Dermis blood vessel endothelial cell (primary cell): ENCODE results near the gene SLC4A5. TPM values are rescaled to one million over a fixed set of nuclear protein-coding genes. Genes with fewer than 3 reads are reported as not detected.
"Not testable (repeated sequence)": the region's sequence is repeated elsewhere in the genome, so short reads cannot be mapped to it uniquely, and the experiment has no call there.

Source experiments
- DNase-seq: peaks from one replicate; pipeline ENCODE4 v3.0.0; 2010
- total RNA-seq: library from RNA; depleted of rRNA; stranded (reverse); fragments of >200 nt; gene quantifications from 2 replicates; pipeline ENCODE4 v1.2.3, GENCODE V29; 2014

Gene SLC4A5
- total RNA-seq, 1 donor from 2014 or later = not detected

GRCh38 chr2:74227646-74228045 lies 115.6 kb downstream of the SLC4A5 start:
- DNase-seq = no peak

- DNase-seq = no peak
Measured at GRCh38 chr2:74226648-74227213, 116.5 kb downstream of the SLC4A5 start.

GRCh38 chr2:74225698-74226459 lies 117.3 kb downstream of the SLC4A5 start:
- no peak for DNase-seq

- no peak for DNase-seq
Measured at GRCh38 chr2:74223941-74224770, 119.1 kb downstream of the SLC4A5 start.

- DNase-seq = no peak
Measured at GRCh38 chr2:74222300-74222650, 120.9 kb downstream of the SLC4A5 start.

- DNase-seq = no peak
Measured at GRCh38 chr2:74221604-74222299, 121.5 kb downstream of the SLC4A5 start.

GRCh38 chr2:74221091-74221490 lies 122.1 kb downstream of the SLC4A5 start:
- no peak for DNase-seq

- DNase-seq = no peak
Measured at GRCh38 chr2:74219846-74220486, 123.2 kb downstream of the SLC4A5 start.

GRCh38 chr2:74216642-74217041 lies 126.6 kb downstream of the SLC4A5 start:
- DNase-seq = no peak

- not testable (repeated sequence) for DNase-seq
Measured at GRCh38 chr2:74215771-74216170, 127.4 kb downstream of the SLC4A5 start.

GRCh38 chr2:74212702-74213410 lies 130.4 kb downstream of the SLC4A5 start:
- DNase-seq = no peak

- DNase-seq = peak; percentile 84
Measured at GRCh38 chr2:74206180-74206688, 137.0 kb downstream of the SLC4A5 start.

- peak; percentile 13 for DNase-seq
Measured at GRCh38 chr2:74205596-74205995, 137.6 kb downstream of the SLC4A5 start.

- DNase-seq = no peak
Measured at GRCh38 chr2:74205113-74205512, 138.1 kb downstream of the SLC4A5 start.

- no peak for DNase-seq
Measured at GRCh38 chr2:74204436-74204835, 138.8 kb downstream of the SLC4A5 start.

GRCh38 chr2:74201596-74201995 lies 141.6 kb downstream of the SLC4A5 start:
- DNase-seq = no peak

- DNase-seq = no peak
Measured at GRCh38 chr2:74201196-74201595, 142.0 kb downstream of the SLC4A5 start.

GRCh38 chr2:74199871-74200305 lies 143.3 kb downstream of the SLC4A5 start:
- peak; percentile 19 for DNase-seq

GRCh38 chr2:74199275-74199701 lies 143.9 kb downstream of the SLC4A5 start:
- DNase-seq = no peak

GRCh38 chr2:74198461-74199274 lies 144.5 kb downstream of the SLC4A5 start, which contains the start of gene MTHFD2:
Gene MTHFD2, plus strand, starts transcription at chr2:74198615. Its CDS starts 27 bp downstream, at chr2:74198642.
- peak; percentile 98 for DNase-seq
